Measurements from ENCODE around the gene RSKR. TPM values are rescaled to one million over a fixed set of nuclear protein-coding genes. Genes with fewer than 3 reads are reported as not detected.

The RSKR gene
- total and polyA plus RNA-seq, 9 of the 15 experiments (the other 6 are each of a cell fraction or from before 2014, with no cell fraction given): 1.4 to 42.3 (median 16.2) TPM

GRCh38 chr17:28646039-28646754, 32.2 kb upstream of the RSKR start (continued):
- peak; percentile 62 for TF ChIP-seq BRD9 (IDR thresholded peaks at IDR 0.05; ENCODE audit: low read depth, partially characterized antibody)
- TF ChIP-seq CCAR2 (IDR thresholded peaks at IDR 0.05; ENCODE audit: low read depth, low read length): no peak
- TF ChIP-seq, protein P1, sequence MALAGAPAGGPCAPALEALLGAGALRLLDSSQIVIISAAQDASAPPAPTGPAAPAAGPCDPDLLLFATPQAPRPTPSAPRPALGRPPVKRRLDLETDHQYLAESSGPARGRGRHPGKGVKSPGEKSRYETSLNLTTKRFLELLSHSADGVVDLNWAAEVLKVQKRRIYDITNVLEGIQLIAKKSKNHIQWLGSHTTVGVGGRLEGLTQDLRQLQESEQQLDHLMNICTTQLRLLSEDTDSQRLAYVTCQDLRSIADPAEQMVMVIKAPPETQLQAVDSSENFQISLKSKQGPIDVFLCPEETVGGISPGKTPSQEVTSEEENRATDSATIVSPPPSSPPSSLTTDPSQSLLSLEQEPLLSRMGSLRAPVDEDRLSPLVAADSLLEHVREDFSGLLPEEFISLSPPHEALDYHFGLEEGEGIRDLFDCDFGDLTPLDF (CRISPR knock-in tag; IDR thresholded peaks at IDR 0.05): 0 out of 2 replicates have a peak, but pooled peaks have one; percentile 22
- TF ChIP-seq SIN3A (IDR thresholded peaks at IDR 0.05; ENCODE audit: borderline replicate concordance in 2 of 2, control insufficient read depth in 1 of 2, low read depth in 2 of 2, low read length in 2 of 2): no peak
- no peak for TF ChIP-seq SMC3 (conservative IDR thresholded peaks at IDR 0.05; ENCODE audit: insufficient read depth, low read depth, low read length)
- no peak for TF ChIP-seq EGR1 (conservative IDR thresholded peaks at IDR 0.05)
- TF ChIP-seq HDAC8 (tag; IDR thresholded peaks at IDR 0.05): peak; percentile 85
- TF ChIP-seq MEF2D (tag; conservative IDR thresholded peaks at IDR 0.05; ENCODE audit: low read depth): peak; percentile 19; the same call in 1 of the 2 replicates
- peak; percentile 23; the same call in 1 of the 2 replicates for TF ChIP-seq HLTF (IDR thresholded peaks at IDR 0.05)
- peak; percentile 61; the same call in 1 of the 2 replicates for TF ChIP-seq ZKSCAN8 (CRISPR knock-in tag; IDR thresholded peaks at IDR 0.05)
- TF ChIP-seq KLF6 (CRISPR knock-in tag; IDR thresholded peaks at IDR 0.05; ENCODE audit: borderline replicate concordance): peak; percentile 68; the same call in 1 of the 2 replicates
- TF ChIP-seq CREM (IDR thresholded peaks at IDR 0.05; ENCODE audit: low read depth): peak; percentile 89
- TF ChIP-seq, protein P2, sequence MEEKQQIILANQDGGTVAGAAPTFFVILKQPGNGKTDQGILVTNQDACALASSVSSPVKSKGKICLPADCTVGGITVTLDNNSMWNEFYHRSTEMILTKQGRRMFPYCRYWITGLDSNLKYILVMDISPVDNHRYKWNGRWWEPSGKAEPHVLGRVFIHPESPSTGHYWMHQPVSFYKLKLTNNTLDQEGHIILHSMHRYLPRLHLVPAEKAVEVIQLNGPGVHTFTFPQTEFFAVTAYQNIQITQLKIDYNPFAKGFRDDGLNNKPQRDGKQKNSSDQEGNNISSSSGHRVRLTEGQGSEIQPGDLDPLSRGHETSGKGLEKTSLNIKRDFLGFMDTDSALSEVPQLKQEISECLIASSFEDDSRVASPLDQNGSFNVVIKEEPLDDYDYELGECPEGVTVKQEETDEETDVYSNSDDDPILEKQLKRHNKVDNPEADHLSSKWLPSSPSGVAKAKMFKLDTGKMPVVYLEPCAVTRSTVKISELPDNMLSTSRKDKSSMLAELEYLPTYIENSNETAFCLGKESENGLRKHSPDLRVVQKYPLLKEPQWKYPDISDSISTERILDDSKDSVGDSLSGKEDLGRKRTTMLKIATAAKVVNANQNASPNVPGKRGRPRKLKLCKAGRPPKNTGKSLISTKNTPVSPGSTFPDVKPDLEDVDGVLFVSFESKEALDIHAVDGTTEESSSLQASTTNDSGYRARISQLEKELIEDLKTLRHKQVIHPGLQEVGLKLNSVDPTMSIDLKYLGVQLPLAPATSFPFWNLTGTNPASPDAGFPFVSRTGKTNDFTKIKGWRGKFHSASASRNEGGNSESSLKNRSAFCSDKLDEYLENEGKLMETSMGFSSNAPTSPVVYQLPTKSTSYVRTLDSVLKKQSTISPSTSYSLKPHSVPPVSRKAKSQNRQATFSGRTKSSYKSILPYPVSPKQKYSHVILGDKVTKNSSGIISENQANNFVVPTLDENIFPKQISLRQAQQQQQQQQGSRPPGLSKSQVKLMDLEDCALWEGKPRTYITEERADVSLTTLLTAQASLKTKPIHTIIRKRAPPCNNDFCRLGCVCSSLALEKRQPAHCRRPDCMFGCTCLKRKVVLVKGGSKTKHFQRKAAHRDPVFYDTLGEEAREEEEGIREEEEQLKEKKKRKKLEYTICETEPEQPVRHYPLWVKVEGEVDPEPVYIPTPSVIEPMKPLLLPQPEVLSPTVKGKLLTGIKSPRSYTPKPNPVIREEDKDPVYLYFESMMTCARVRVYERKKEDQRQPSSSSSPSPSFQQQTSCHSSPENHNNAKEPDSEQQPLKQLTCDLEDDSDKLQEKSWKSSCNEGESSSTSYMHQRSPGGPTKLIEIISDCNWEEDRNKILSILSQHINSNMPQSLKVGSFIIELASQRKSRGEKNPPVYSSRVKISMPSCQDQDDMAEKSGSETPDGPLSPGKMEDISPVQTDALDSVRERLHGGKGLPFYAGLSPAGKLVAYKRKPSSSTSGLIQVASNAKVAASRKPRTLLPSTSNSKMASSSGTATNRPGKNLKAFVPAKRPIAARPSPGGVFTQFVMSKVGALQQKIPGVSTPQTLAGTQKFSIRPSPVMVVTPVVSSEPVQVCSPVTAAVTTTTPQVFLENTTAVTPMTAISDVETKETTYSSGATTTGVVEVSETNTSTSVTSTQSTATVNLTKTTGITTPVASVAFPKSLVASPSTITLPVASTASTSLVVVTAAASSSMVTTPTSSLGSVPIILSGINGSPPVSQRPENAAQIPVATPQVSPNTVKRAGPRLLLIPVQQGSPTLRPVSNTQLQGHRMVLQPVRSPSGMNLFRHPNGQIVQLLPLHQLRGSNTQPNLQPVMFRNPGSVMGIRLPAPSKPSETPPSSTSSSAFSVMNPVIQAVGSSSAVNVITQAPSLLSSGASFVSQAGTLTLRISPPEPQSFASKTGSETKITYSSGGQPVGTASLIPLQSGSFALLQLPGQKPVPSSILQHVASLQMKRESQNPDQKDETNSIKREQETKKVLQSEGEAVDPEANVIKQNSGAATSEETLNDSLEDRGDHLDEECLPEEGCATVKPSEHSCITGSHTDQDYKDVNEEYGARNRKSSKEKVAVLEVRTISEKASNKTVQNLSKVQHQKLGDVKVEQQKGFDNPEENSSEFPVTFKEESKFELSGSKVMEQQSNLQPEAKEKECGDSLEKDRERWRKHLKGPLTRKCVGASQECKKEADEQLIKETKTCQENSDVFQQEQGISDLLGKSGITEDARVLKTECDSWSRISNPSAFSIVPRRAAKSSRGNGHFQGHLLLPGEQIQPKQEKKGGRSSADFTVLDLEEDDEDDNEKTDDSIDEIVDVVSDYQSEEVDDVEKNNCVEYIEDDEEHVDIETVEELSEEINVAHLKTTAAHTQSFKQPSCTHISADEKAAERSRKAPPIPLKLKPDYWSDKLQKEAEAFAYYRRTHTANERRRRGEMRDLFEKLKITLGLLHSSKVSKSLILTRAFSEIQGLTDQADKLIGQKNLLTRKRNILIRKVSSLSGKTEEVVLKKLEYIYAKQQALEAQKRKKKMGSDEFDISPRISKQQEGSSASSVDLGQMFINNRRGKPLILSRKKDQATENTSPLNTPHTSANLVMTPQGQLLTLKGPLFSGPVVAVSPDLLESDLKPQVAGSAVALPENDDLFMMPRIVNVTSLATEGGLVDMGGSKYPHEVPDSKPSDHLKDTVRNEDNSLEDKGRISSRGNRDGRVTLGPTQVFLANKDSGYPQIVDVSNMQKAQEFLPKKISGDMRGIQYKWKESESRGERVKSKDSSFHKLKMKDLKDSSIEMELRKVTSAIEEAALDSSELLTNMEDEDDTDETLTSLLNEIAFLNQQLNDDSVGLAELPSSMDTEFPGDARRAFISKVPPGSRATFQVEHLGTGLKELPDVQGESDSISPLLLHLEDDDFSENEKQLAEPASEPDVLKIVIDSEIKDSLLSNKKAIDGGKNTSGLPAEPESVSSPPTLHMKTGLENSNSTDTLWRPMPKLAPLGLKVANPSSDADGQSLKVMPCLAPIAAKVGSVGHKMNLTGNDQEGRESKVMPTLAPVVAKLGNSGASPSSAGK (IDR thresholded peaks at IDR 0.05): 0 out of 2 replicates have a peak, but pooled peaks have one; percentile 12
- peak; percentile 67 for TF ChIP-seq JUND (IDR thresholded peaks at IDR 0.05; ENCODE audit: borderline replicate concordance, low read depth, low read length)
- peak; percentile 5; the same call in 1 of the 3 replicates for TF ChIP-seq JUND (tag; IDR thresholded peaks at IDR 0.05; ENCODE audit: borderline replicate concordance, low read depth, low read length)

Measured in K562 (cell line).